Transverse colon (tissue), 4 donors: ENCODE data around the gene TUBA8. TPM values are rescaled to one million over a fixed set of nuclear protein-coding genes. Genes with fewer than 3 reads are reported as not detected.
"Not testable (repeated sequence)": the region's sequence is repeated elsewhere in the genome, so short reads cannot be mapped to it uniquely, and the experiment has no call there.

ENCODE experiments used
- DNase-seq: peaks from one replicate; pipeline ENCODE4 v3.0.0-alpha.2; 2019
- H3K27ac ChIP-seq, 4 donors: fragments of 200-600 bp; sonication (generic); 2 replicates each; pipeline ENCODE4 v1.5.1; 2016 to 2018; ENCODE audit warnings: inconsistent platforms in 4 of 4
- H3K27me3 ChIP-seq: fragments of 200-600 bp; sonication (generic); 2 replicates; pipeline ENCODE4 v1.5.1; 2017; ENCODE audit warnings: inconsistent platforms
- H3K36me3 ChIP-seq, 4 donors: fragments of 200-600 bp; sonication (generic); 2 replicates each; pipeline ENCODE4 v1.5.1; 2017 to 2019; ENCODE audit warnings: inconsistent platforms in 4 of 4
- H3K4me1 ChIP-seq, 4 donors: fragments of 200-600 bp; sonication (generic); 2 replicates each; pipeline ENCODE4 v1.5.1; 2017 to 2020; ENCODE audit warnings: inconsistent platforms in 4 of 4
- H3K4me3 ChIP-seq, 4 donors: fragments of 200-600 bp; sonication (generic); 1 replicate in 1 of 4; 2 replicates in 3 of 4; pipeline versions ENCODE4 v1.5.1 to v1.6.1; 2017 to 2019; ENCODE audit warnings: inconsistent platforms in 4 of 4
- H3K9me3 ChIP-seq, 2 donors: fragments of 200-600 bp; sonication (generic); 2 replicates each; pipeline ENCODE4 v1.5.1; 2017 to 2019; ENCODE audit warnings: inconsistent platforms in 2 of 2
- CTCF ChIP-seq, 5 experiments: fragments of 200-600 bp in 3 of 5; fragments of 450-650 bp in 2 of 5; sonication (generic) in 3 of 5; IDR thresholded peaks; 1 replicate in 2 of 5; 2 replicates in 3 of 5; pipeline ENCODE4 v1.5.1; 2016 to 2017; ENCODE audit warnings: antibody characterized with exemption in 5 of 5, inconsistent platforms in 3 of 5, mild to moderate bottlenecking in 2 of 5, moderate library complexity in 1 of 5
- EP300 ChIP-seq: sonication (generic); formaldehyde crosslinking; IDR thresholded peaks from one replicate; pipeline ENCODE4 v1.6.1; 2017; ENCODE audit warnings: antibody characterized with exemption, low read depth
- POLR2A ChIP-seq: fragments of 450-650 bp; IDR thresholded peaks from one replicate; pipeline ENCODE4 v1.6.1; 2016; ENCODE audit warnings: antibody characterized with exemption, mild to moderate bottlenecking, moderate library complexity
- POLR2AphosphoS5 ChIP-seq, 3 donors: sonication (generic); formaldehyde crosslinking; IDR thresholded peaks; one replicate each; pipeline ENCODE4 v1.6.1; 2016; ENCODE audit warnings: antibody characterized with exemption in 3 of 3
- whole genome bisulfite sequencing, 2 donors: methylation state at CpG; one replicate each; pipeline ENCODE4 v1.1.5; 2018; ENCODE audit warnings: low coverage in 1 of 2; 5-methylcytosine and 5-hydroxymethylcytosine counted together
- in situ Hi-C, 4 donors: fragments of 200-750 bp; cut with MboI; loops; one replicate each; pipeline versions ENCODE4 v1.15.0 to v1.15.1; 2017; ENCODE audit warnings: low sequenced_read_pairs in 3 of 4, low pct_ligation_motif_present in 1 of 4, low pct_unique_long_range_greater_than_20kb in 1 of 4
- intact Hi-C: fragments of 100-400 bp; cut with DNase I; formaldehyde crosslinking; loops from one replicate; pipeline ENCODE4 v1.15.1; 2023; ENCODE audit warnings: low total_unique reads
- total RNA-seq, 4 donors: library from RNA; depleted of rRNA; stranded (reverse); fragments of >200 nt; gene quantifications; one replicate each; pipeline ENCODE4 v1.1.0, GENCODE V29; 2016

Gene TUBA8
- total RNA-seq, 4 donors from 2014 or later: 1.4 to 3.0 (median 2.0) TPM; not detected in 1

- no peak for DNase-seq
- in situ Hi-C loops: loop anchor here in 3 of 4 donors (5.0 to 10.0 kb wide), 3 partner anchors 46 to 238 kb away; partner anchors contain the start of gene MICAL3 (in 1 of the 3)
- intact Hi-C loops: loop anchor here (10.0 kb wide), 2 partner anchors 46 to 166 kb away; partner anchors contain the start of gene MICAL3
- 61 to 71% methylated on average over 2 to 14 of the region's 14 CpGs for WGBS, 2 donors
- TF ChIP-seq POLR2AphosphoS5 (IDR thresholded peaks at IDR 0.05) (peak in 1 of 3 donors; percentile 8), POLR2A (no peak), EP300 (no peak), CTCF (IDR thresholded peaks at IDR 0.05) (no peak)
- no peaks in the 10 kb centered on the region for H3K36me3 ChIP-seq
- no peaks in the 10 kb centered on the region for H3K9me3 ChIP-seq
- H3K27me3 ChIP-seq: no peaks in the 10 kb centered on the region
- H3K4me1 ChIP-seq: peaks cover 0 to 51% (median 20%) of the 10 kb centered on the region in 4 donors
- H3K4me3 ChIP-seq: no peak overlapping the region
- no peak overlapping the region for H3K27ac ChIP-seq
Measured at GRCh38 chr22:18070556-18071306, 39.9 kb upstream of the TUBA8 start.

DNA sequence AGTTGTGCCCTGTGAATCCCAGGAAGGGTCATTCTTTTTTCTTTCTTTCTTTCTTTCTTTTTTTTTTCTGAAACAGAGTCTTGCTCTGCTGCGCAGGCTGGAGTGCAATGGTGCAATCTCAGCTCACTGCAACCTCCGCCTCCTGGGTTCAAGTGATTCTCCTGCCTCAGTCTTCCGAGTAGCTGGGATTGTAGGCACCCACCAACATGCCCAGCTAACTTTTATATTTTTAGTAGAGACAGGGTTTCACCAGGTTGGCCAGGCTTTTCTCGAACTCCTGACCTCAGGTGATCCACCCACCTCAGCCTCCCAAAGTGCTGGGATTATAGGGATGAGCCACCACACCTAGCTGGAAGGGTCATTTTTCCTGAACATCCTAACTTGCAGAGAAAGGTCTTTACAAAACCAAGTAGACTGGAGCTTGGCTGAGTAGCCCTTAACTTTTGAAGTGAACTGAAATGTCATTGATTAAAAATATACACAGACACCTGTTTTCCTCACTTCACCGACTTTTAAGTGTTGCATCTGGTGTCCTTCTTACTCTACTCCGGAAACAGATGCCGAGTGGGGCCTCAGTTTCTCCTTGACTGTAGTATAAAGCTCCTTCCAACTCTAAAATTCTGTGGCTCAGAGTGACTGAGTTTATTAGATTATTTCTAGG is 39.2 kb upstream of the TUBA8 start:
- in situ Hi-C loops (loop anchor here in 3 of 4 donors (5.0 to 10.0 kb wide), 3 partner anchors 47 to 239 kb away; partner anchors contain the start of gene MICAL3 (in 1 of the 3)), intact Hi-C loops (loop anchor here (10.0 kb wide), 2 partner anchors 47 to 167 kb away; partner anchors contain the start of gene MICAL3)
- 80 to 87% methylated on average over 1 to 7 of the region's 7 CpGs for WGBS, 2 donors
- H3K27ac ChIP-seq, H3K27me3 ChIP-seq, H3K4me3 ChIP-seq, DNase-seq, H3K36me3 ChIP-seq, H3K9me3 ChIP-seq: not testable (repeated sequence)
- H3K4me1 ChIP-seq: peaks cover 3 to 53% (median 19%) of the 10 kb centered on the region in 4 donors

DNA sequence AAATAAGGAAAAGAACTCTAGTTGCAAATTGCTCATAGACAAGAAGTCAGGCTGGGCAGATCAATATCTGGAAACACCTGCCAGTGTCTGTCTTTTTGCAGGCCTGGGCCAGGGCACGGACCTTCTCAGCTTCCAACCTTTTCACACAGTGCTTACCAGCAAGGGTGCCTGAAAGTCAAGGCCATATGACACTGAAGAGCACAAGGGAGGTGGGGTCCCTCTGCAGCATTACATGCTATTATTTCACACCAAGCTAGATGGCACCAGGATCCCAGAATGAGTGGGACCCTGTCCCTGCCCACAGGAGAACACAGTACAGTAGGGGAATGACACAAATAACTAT is 38.7 kb upstream of the TUBA8 start:
- intact Hi-C loops: loop anchor here (10.0 kb wide), 2 partner anchors 47 to 167 kb away; partner anchors contain the start of gene MICAL3
- Histone ChIP-seq H3K4me1 (peaks cover 8 to 53% (median 20%) of the 10 kb centered on the region in 4 donors), H3K36me3 (no peaks in the 10 kb centered on the region), H3K27me3 (no peaks in the 10 kb centered on the region), H3K27ac (no peak overlapping the region), H3K4me3 (no peak overlapping the region), H3K9me3 (no peaks in the 10 kb centered on the region)
- 60 to 88% methylated on average over 1 of the region's 1 CpG for WGBS, 2 donors
- no peak for DNase-seq
- TF ChIP-seq EP300 (no peak), POLR2A (no peak), CTCF (IDR thresholded peaks at IDR 0.05) (no peak), POLR2AphosphoS5 (IDR thresholded peaks at IDR 0.05) (no peak)
- in situ Hi-C loops: loop anchor here in 3 of 4 donors (5.0 to 10.0 kb wide), 3 partner anchors 47 to 240 kb away; partner anchors contain the start of gene MICAL3 (in 1 of the 3)

DNA sequence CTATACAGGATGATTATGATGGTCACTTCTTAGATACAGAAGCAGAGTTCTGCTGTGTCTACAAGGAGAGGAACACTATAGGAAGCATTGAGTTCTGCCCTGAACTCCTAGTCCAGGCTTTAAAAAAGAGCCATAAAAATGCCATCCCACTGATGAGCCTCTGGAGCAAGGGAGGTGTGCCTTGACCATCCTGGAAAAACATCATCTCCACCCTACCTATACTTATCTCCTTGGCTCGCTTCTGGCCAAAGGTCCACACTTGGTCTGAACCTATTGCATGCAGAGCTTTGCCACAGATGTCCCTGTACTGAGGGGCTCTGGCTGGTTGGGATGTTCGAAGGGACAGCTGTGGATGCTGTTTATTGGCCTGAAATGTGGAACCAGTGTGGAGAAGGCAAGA is 37.1 kb upstream of the TUBA8 start:
- no peak for DNase-seq
- 69% methylated on average over 2 of the region's 2 CpGs for WGBS, 2 donors
- Histone ChIP-seq H3K27me3 (no peaks in the 10 kb centered on the region), H3K9me3 (no peaks in the 10 kb centered on the region), H3K4me1 (peaks cover 10 to 43% (median 23%) of the 10 kb centered on the region in 4 donors), H3K36me3 (no peaks in the 10 kb centered on the region), H3K27ac (no peak overlapping the region), H3K4me3 (no peak overlapping the region)
- in situ Hi-C loops: loop anchor here in 3 of 4 donors (5.0 to 10.0 kb wide), 3 partner anchors 49 to 241 kb away; partner anchors contain the start of gene MICAL3 (in 1 of the 3)
- intact Hi-C loops: loop anchor here (10.0 kb wide), 2 partner anchors 49 to 169 kb away; partner anchors contain the start of gene MICAL3
- TF ChIP-seq POLR2AphosphoS5 (IDR thresholded peaks at IDR 0.05) (peak in 1 of 3 donors; percentile 29), EP300 (no peak)

DNA sequence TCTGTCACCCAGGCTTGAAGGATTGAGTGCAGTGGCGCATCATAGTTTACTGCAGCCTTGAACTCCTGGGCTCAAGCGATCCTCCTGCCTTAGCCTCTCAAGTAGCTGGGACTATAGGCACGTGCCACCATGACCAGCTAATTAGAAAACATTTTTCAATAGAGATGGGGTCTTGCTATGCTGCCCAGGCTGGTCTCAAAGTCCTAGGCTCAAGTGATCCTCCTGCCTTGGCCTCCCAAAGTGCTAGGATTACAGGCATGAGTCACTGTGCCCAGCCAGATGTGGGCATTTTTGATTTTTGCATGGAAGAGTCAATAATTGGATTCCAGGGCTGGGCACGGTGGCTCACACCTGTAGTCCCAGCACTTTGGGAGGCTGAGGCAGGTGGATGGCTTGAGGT is 36.7 kb upstream of the TUBA8 start:
- not testable (repeated sequence) for H3K27ac ChIP-seq, H3K4me3 ChIP-seq, H3K36me3 ChIP-seq, H3K27me3 ChIP-seq, DNase-seq, H3K9me3 ChIP-seq
- in situ Hi-C loops (loop anchor here in 3 of 4 donors (5.0 to 10.0 kb wide), 3 partner anchors 49 to 242 kb away; partner anchors contain the start of gene MICAL3 (in 1 of the 3)), intact Hi-C loops (loop anchor here (10.0 kb wide), 2 partner anchors 49 to 169 kb away; partner anchors contain the start of gene MICAL3)
- peaks cover 13 to 43% (median 26%) of the 10 kb centered on the region in 4 donors for H3K4me1 ChIP-seq
- WGBS, 2 donors: 92 to 93% methylated on average over 3 to 4 of the region's 4 CpGs
